BLaER1 (cell line): ENCODE results near the gene LAMA1.
A peak's percentile ranks its signal among the peaks of the same experiment; 100 is the strongest.

ENCODE experiments used
- H3K27ac ChIP-seq: shearing (Covaris generic); formaldehyde crosslinking; 2 replicates; pipeline ENCODE4 v1.8.1; 2022
- H3K27me3 ChIP-seq: shearing (Covaris generic); formaldehyde crosslinking; 2 replicates; pipeline ENCODE4 v1.8.1; 2022
- H3K36me3 ChIP-seq: shearing (Covaris generic); formaldehyde crosslinking; 2 replicates; pipeline ENCODE4 v1.8.1; 2022
- H3K4me1 ChIP-seq: shearing (Covaris generic); formaldehyde crosslinking; 2 replicates; pipeline ENCODE4 v1.8.1; 2022
- H3K4me2 ChIP-seq: shearing (Covaris generic); formaldehyde crosslinking; 2 replicates; pipeline ENCODE4 v1.8.1; 2022
- H3K4me3 ChIP-seq: shearing (Covaris generic); formaldehyde crosslinking; 2 replicates; pipeline ENCODE4 v1.8.1; 2022
- H3K9ac ChIP-seq: shearing (Covaris generic); formaldehyde crosslinking; 2 replicates; pipeline ENCODE4 v1.8.1; 2022
- H3K9me3 ChIP-seq: shearing (Covaris generic); formaldehyde crosslinking; 2 replicates; pipeline ENCODE4 v1.8.1; 2022
- H4K20me1 ChIP-seq: shearing (Covaris generic); formaldehyde crosslinking; 2 replicates; pipeline ENCODE4 v1.8.1; 2022
- Cebpa-rat ChIP-seq: shearing (Covaris generic); IDR thresholded peaks from 2 replicates; pipeline ENCODE4 v1.8.1; 2022

Gene LAMA1

GRCh38 chr18:6994771-6995430, 122.7 kb downstream of the LAMA1 start:
- no peak overlapping the region for H3K27ac ChIP-seq

GRCh38 chr18:6994056-6994770, 123.4 kb downstream of the LAMA1 start:
- Histone ChIP-seq H3K4me2 (no peak overlapping the region), H3K9ac (no peak overlapping the region), H3K27me3 (no peaks in the 10 kb centered on the region), H3K27ac (no peak overlapping the region), H3K4me3 (no peak overlapping the region), H3K4me1 (no peaks in the 10 kb centered on the region), H3K36me3 (no peaks in the 10 kb centered on the region), H3K9me3 (no peaks in the 10 kb centered on the region), H4K20me1 (no peaks in the 10 kb centered on the region)
- no peak for TF ChIP-seq Cebpa-rat

More at GRCh38 chr18:6994771-6995430, 122.7 kb downstream of the LAMA1 start:
- peak overlapping the region; percentile 16; the same call in 1 of the 2 replicates for H3K4me2 ChIP-seq
- no peak overlapping the region for H3K9ac ChIP-seq
- no peaks in the 10 kb centered on the region for H3K9me3 ChIP-seq
- no peak overlapping the region for H3K4me3 ChIP-seq
- TF ChIP-seq Cebpa-rat, result no peak
- no peaks in the 10 kb centered on the region for H4K20me1 ChIP-seq
- H3K4me1 ChIP-seq, result no peaks in the 10 kb centered on the region
- H3K36me3 ChIP-seq, result no peaks in the 10 kb centered on the region
- no peaks in the 10 kb centered on the region for H3K27me3 ChIP-seq

GRCh38 chr18:6992761-6993160, 124.8 kb downstream of the LAMA1 start:
- Histone ChIP-seq H3K27ac (no peak overlapping the region), H3K9ac (no peak overlapping the region), H3K4me3 (no peak overlapping the region), H3K27me3 (no peaks in the 10 kb centered on the region), H4K20me1 (no peaks in the 10 kb centered on the region), H3K9me3 (no peaks in the 10 kb centered on the region), H3K36me3 (no peaks in the 10 kb centered on the region), H3K4me2 (no peak overlapping the region), H3K4me1 (no peaks in the 10 kb centered on the region)
- TF ChIP-seq Cebpa-rat, result no peak

GRCh38 chr18:6983366-6983765, 134.2 kb downstream of the LAMA1 start:
- no peaks in the 10 kb centered on the region for H3K9me3 ChIP-seq
- H3K4me2 ChIP-seq, result no peak overlapping the region
- H3K36me3 ChIP-seq, result no peaks in the 10 kb centered on the region
- no peaks in the 10 kb centered on the region for H4K20me1 ChIP-seq
- no peak overlapping the region for H3K27ac ChIP-seq
- H3K9ac ChIP-seq, result no peak overlapping the region
- no peak overlapping the region for H3K4me3 ChIP-seq
- H3K27me3 ChIP-seq, result no peaks in the 10 kb centered on the region
- TF ChIP-seq Cebpa-rat, result no peak
- H3K4me1 ChIP-seq, result no peaks in the 10 kb centered on the region

GRCh38 chr18:6982398-6982797, 135.2 kb downstream of the LAMA1 start:
- H3K4me2 ChIP-seq, result no peak overlapping the region
- H3K27ac ChIP-seq, result no peak overlapping the region
- no peak overlapping the region for H3K9ac ChIP-seq
- H3K4me1 ChIP-seq, result no peaks in the 10 kb centered on the region
- H3K4me3 ChIP-seq, result no peak overlapping the region
- no peaks in the 10 kb centered on the region for H3K9me3 ChIP-seq
- no peaks in the 10 kb centered on the region for H4K20me1 ChIP-seq
- TF ChIP-seq Cebpa-rat, result no peak
- H3K27me3 ChIP-seq, result no peaks in the 10 kb centered on the region
- H3K36me3 ChIP-seq, result no peaks in the 10 kb centered on the region

GRCh38 chr18:6980363-6980762, 137.2 kb downstream of the LAMA1 start:
- H3K27ac ChIP-seq, result no peak overlapping the region
- H3K4me1 ChIP-seq, result no peaks in the 10 kb centered on the region
- TF ChIP-seq Cebpa-rat, result no peak
- no peaks in the 10 kb centered on the region for H4K20me1 ChIP-seq
- no peaks in the 10 kb centered on the region for H3K9me3 ChIP-seq
- no peak overlapping the region for H3K4me3 ChIP-seq
- no peak overlapping the region for H3K4me2 ChIP-seq
- H3K36me3 ChIP-seq, result no peaks in the 10 kb centered on the region
- no peaks in the 10 kb centered on the region for H3K27me3 ChIP-seq
- H3K9ac ChIP-seq, result no peak overlapping the region

- Histone ChIP-seq H3K9me3 (no peaks in the 10 kb centered on the region), H3K4me1 (no peaks in the 10 kb centered on the region)
Observed at GRCh38 chr18:6979954-6980353, 137.6 kb downstream of the LAMA1 start.

GRCh38 chr18:6976935-6977334, 140.7 kb downstream of the LAMA1 start:
- Histone ChIP-seq H3K36me3 (no peaks in the 10 kb centered on the region), H3K4me3 (no peak overlapping the region), H3K27me3 (no peaks in the 10 kb centered on the region), H3K4me2 (no peak overlapping the region), H4K20me1 (no peaks in the 10 kb centered on the region), H3K9me3 (no peaks in the 10 kb centered on the region), H3K9ac (no peak overlapping the region), H3K4me1 (no peaks in the 10 kb centered on the region), H3K27ac (no peak overlapping the region)
- TF ChIP-seq Cebpa-rat, result no peak

More at GRCh38 chr18:6979954-6980353, 137.6 kb downstream of the LAMA1 start:
- Histone ChIP-seq H3K27ac (no peak overlapping the region), H3K36me3 (no peaks in the 10 kb centered on the region), H3K9ac (no peak overlapping the region), H3K4me2 (no peak overlapping the region), H3K27me3 (no peaks in the 10 kb centered on the region), H4K20me1 (no peaks in the 10 kb centered on the region), H3K4me3 (no peak overlapping the region)
- TF ChIP-seq Cebpa-rat, result no peak

- Histone ChIP-seq H3K27me3 (no peaks in the 10 kb centered on the region), H3K36me3 (no peaks in the 10 kb centered on the region), H3K4me1 (no peaks in the 10 kb centered on the region), H3K9ac (no peak overlapping the region), H3K9me3 (no peaks in the 10 kb centered on the region), H3K4me2 (no peak overlapping the region), H3K4me3 (no peak overlapping the region), H4K20me1 (no peaks in the 10 kb centered on the region), H3K27ac (no peak overlapping the region)
- TF ChIP-seq Cebpa-rat, result no peak
Observed at GRCh38 chr18:6975084-6975483, 142.5 kb downstream of the LAMA1 start.

GRCh38 chr18:6971823-6972478, 145.6 kb downstream of the LAMA1 start:
- H3K4me1 ChIP-seq, result no peaks in the 10 kb centered on the region
- no peaks in the 10 kb centered on the region for H3K27me3 ChIP-seq
- no peaks in the 10 kb centered on the region for H3K9me3 ChIP-seq
- H4K20me1 ChIP-seq, result no peaks in the 10 kb centered on the region
- no peak overlapping the region for H3K27ac ChIP-seq
- no peak overlapping the region for H3K9ac ChIP-seq
- H3K4me3 ChIP-seq, result no peak overlapping the region
- no peak for TF ChIP-seq Cebpa-rat
- H3K4me2 ChIP-seq, result no peak overlapping the region
- no peaks in the 10 kb centered on the region for H3K36me3 ChIP-seq
